Eye (tissue), 1 donor: ENCODE data around the gene ERCC6L2.

Source experiments
- DNase-seq: peaks from one replicate; pipeline ENCODE4 v3.0.0-alpha.2; 2015

ERCC6L2 gene

GRCh38 chr9:95981761-95982390 lies 106.4 kb downstream of the ERCC6L2 start:
- peak; percentile 68 for DNase-seq

- DNase-seq: no peak
These were observed 110.1 kb downstream of the ERCC6L2 start for GRCh38 chr9:95985440-95986055.

- DNase-seq: no peak
These were observed 113.8 kb downstream of the ERCC6L2 start for GRCh38 chr9:95989297-95989696.

- no peak for DNase-seq
These were observed 115.8 kb downstream of the ERCC6L2 start for GRCh38 chr9:95991326-95991725.

- peak; percentile 58 for DNase-seq
These were observed 117.0 kb downstream of the ERCC6L2 start for GRCh38 chr9:95992536-95992935.

GRCh38 chr9:95993337-95993736 lies 117.8 kb downstream of the ERCC6L2 start:
- peak; percentile 79 for DNase-seq

- no peak for DNase-seq
These were observed 123.9 kb downstream of the ERCC6L2 start for GRCh38 chr9:95999390-95999789.

GRCh38 chr9:96004379-96004778 lies 128.9 kb downstream of the ERCC6L2 start:
- DNase-seq: no peak

- no peak for DNase-seq
These were observed 130.9 kb downstream of the ERCC6L2 start for GRCh38 chr9:96006296-96006879.

- DNase-seq: no peak
These were observed 131.5 kb downstream of the ERCC6L2 start for GRCh38 chr9:96006961-96007360.

- peak; percentile 17 for DNase-seq
These were observed 133.2 kb downstream of the ERCC6L2 start for GRCh38 chr9:96008502-96009222.

- DNase-seq: peak; percentile 73
These were observed 133.7 kb downstream of the ERCC6L2 start for GRCh38 chr9:96009223-96009602.

GRCh38 chr9:96009690-96010472 lies 134.4 kb downstream of the ERCC6L2 start:
- DNase-seq: no peak

- no peak for DNase-seq
These were observed 138.6 kb downstream of the ERCC6L2 start for GRCh38 chr9:96014078-96014477.

GRCh38 chr9:96015876-96016686 lies 140.6 kb downstream of the ERCC6L2 start:
- no peak for DNase-seq
